Ascending aorta (tissue), 2 donors: ENCODE measurements around the gene MORN2. TPM values are rescaled to one million over a fixed set of nuclear protein-coding genes. Genes with fewer than 3 reads are reported as not detected.

Experiments used
- DNase-seq, 2 donors: peaks; one replicate each; pipeline ENCODE4 v3.0.0-alpha.2; 2019; ENCODE audit warnings: low spot score in 2 of 2
- H3K27ac ChIP-seq, 2 donors: fragments of 200-600 bp; sonication (generic); one replicate each; pipeline ENCODE4 v1.5.1; 2016 to 2017; ENCODE audit warnings: mild to moderate bottlenecking in 1 of 2
- H3K27me3 ChIP-seq: fragments of 200-600 bp; sonication (generic); one replicate; pipeline ENCODE4 v1.5.1; 2017
- H3K36me3 ChIP-seq, 2 donors: fragments of 200-600 bp; sonication (generic); one replicate each; pipeline ENCODE4 v1.5.1; 2016
- H3K4me1 ChIP-seq, 2 donors: fragments of 200-600 bp; sonication (generic); one replicate each; pipeline ENCODE4 v1.5.1; 2016 to 2017; ENCODE audit warnings: mild to moderate bottlenecking in 1 of 2
- H3K4me3 ChIP-seq, 2 donors: fragments of 200-600 bp; sonication (generic); one replicate each; pipeline ENCODE4 v1.5.1; 2016 to 2017; ENCODE audit warnings: mild to moderate bottlenecking in 1 of 2
- H3K9me3 ChIP-seq, 2 donors: fragments of 200-600 bp; sonication (generic); one replicate each; pipeline ENCODE4 v1.5.1; 2016
- intact Hi-C: fragments of 100-400 bp; cut with DNase I; formaldehyde crosslinking; loops from one replicate; pipeline ENCODE4 v1.15.1; 2023
- total RNA-seq: library from RNA; depleted of rRNA; stranded (reverse); fragments of >200 nt; gene quantifications from one replicate; pipeline ENCODE4 v1.1.0, GENCODE V29; 2016
- TF ChIP-seq, protein P1 (sequence below), 3 experiments: fragments of 200-600 bp in 2 of 3; fragments of 450-650 bp in 1 of 3; sonication (generic) in 2 of 3; IDR thresholded peaks; one replicate each; pipeline ENCODE4 v1.5.1; 2016 to 2019; ENCODE audit warnings: antibody characterized with exemption in 3 of 3, mild to moderate bottlenecking in 1 of 3, moderate library complexity in 1 of 3

MORN2 gene
- total RNA-seq, 1 donor from 2014 or later: not detected

GRCh38 chr2:38907242-38907641, 31.5 kb downstream of the MORN2 start:
- H3K9me3 ChIP-seq: no peaks in the 10 kb centered on the region
- H3K4me3 ChIP-seq: no peak overlapping the region
- H3K27me3 ChIP-seq: no peaks in the 10 kb centered on the region
- no peak overlapping the region for H3K27ac ChIP-seq
- intact Hi-C loops: no loop called here
- no peak for DNase-seq
- TF ChIP-seq, protein P1, sequence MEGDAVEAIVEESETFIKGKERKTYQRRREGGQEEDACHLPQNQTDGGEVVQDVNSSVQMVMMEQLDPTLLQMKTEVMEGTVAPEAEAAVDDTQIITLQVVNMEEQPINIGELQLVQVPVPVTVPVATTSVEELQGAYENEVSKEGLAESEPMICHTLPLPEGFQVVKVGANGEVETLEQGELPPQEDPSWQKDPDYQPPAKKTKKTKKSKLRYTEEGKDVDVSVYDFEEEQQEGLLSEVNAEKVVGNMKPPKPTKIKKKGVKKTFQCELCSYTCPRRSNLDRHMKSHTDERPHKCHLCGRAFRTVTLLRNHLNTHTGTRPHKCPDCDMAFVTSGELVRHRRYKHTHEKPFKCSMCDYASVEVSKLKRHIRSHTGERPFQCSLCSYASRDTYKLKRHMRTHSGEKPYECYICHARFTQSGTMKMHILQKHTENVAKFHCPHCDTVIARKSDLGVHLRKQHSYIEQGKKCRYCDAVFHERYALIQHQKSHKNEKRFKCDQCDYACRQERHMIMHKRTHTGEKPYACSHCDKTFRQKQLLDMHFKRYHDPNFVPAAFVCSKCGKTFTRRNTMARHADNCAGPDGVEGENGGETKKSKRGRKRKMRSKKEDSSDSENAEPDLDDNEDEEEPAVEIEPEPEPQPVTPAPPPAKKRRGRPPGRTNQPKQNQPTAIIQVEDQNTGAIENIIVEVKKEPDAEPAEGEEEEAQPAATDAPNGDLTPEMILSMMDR (IDR thresholded peaks at IDR 0.05): no peak
- H3K36me3 ChIP-seq: no peaks in the 10 kb centered on the region
- no peaks in the 10 kb centered on the region for H3K4me1 ChIP-seq

GRCh38 chr2:38907743-38908562, 32.2 kb downstream of the MORN2 start:
- Histone ChIP-seq H3K9me3 (no peaks in the 10 kb centered on the region), H3K27me3 (no peaks in the 10 kb centered on the region), H3K4me1 (no peaks in the 10 kb centered on the region), H3K36me3 (no peaks in the 10 kb centered on the region), H3K27ac (no peak overlapping the region), H3K4me3 (no peak overlapping the region)
- TF ChIP-seq, protein P1 (IDR thresholded peaks at IDR 0.05): no peak
- DNase-seq: no peak
- intact Hi-C loops: no loop called here

GRCh38 chr2:38909872-38910271, 34.1 kb downstream of the MORN2 start:
- intact Hi-C loops: no loop called here
- no peak for DNase-seq

DNA sequence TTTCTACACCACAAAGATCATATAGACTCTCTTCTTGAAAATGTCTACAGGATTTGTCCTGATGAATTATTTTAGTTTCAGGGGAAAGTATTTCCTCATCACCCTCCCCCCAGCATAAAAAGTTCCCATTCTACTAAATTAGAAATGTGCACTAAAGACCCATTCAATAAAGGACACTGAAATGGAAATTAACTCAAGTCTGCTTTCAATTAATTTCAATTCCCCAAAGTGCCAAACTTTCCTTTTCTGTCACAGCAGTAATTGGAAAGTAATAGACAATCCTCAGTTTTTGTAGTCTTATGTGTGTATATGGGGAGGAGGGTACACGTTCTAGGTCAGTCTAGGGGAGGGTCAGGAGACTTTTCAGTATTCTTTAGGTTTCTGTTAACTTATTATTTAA, 35.4 kb downstream of the MORN2 start:
- Histone ChIP-seq H3K36me3 (no peaks in the 10 kb centered on the region), H3K27ac (no peak overlapping the region), H3K27me3 (no peaks in the 10 kb centered on the region), H3K9me3 (no peaks in the 10 kb centered on the region), H3K4me1 (no peaks in the 10 kb centered on the region), H3K4me3 (no peak overlapping the region)
- TF ChIP-seq, protein P1 (IDR thresholded peaks at IDR 0.05): no peak
- no peak for DNase-seq
- intact Hi-C loops: no loop called here

More at GRCh38 chr2:38909872-38910271, 34.1 kb downstream of the MORN2 start:
- Histone ChIP-seq H3K27ac (no peak overlapping the region), H3K4me3 (no peak overlapping the region), H3K4me1 (no peaks in the 10 kb centered on the region), H3K27me3 (no peaks in the 10 kb centered on the region), H3K36me3 (no peaks in the 10 kb centered on the region), H3K9me3 (no peaks in the 10 kb centered on the region)
- TF ChIP-seq, protein P1 (IDR thresholded peaks at IDR 0.05): no peak

- TF ChIP-seq, protein P1 (IDR thresholded peaks at IDR 0.05): no peak
- H3K27ac ChIP-seq: no peak overlapping the region
- intact Hi-C loops: no loop called here
Measured at GRCh38 chr2:38912619-38913018, 36.8 kb downstream of the MORN2 start.

More at GRCh38 chr2:38912619-38913018, 36.8 kb downstream of the MORN2 start:
- Histone ChIP-seq H3K9me3 (no peaks in the 10 kb centered on the region), H3K4me3 (no peak overlapping the region), H3K36me3 (no peaks in the 10 kb centered on the region), H3K27me3 (no peaks in the 10 kb centered on the region), H3K4me1 (no peaks in the 10 kb centered on the region)
- DNase-seq: no peak
